Activated T-helper 1 cell treated with Interleukin-2 at 50 U/mL for 16 hours (primary cell): Measurements from ENCODE around the gene GABBR2.

Experiments
- DNase-seq: peaks from one replicate; pipeline ENCODE4 v3.0.0-alpha.2; 2020; ENCODE audit warnings: low read depth

GABBR2 gene

GRCh38 chr9:98720402-98720801 lies 11.7 kb upstream of the GABBR2 start:
- no peak for DNase-seq

- no peak for DNase-seq
Observed at GRCh38 chr9:98719055-98719454, 10.3 kb upstream of the GABBR2 start.

- DNase-seq, result no peak
Observed at GRCh38 chr9:98714833-98715232, 6.1 kb upstream of the GABBR2 start.

GRCh38 chr9:98712987-98713386 lies 4.3 kb upstream of the GABBR2 start:
- DNase-seq, result no peak

- no peak for DNase-seq
Observed at GRCh38 chr9:98709968-98710965, 1.5 kb upstream of the GABBR2 start.

GRCh38 chr9:98708103-98708932 lies 417 bp downstream of the GABBR2 start:
- DNase-seq, result no peak

GRCh38 chr9:98707166-98708102 lies 1.3 kb downstream of the GABBR2 start:
- DNase-seq, result no peak

- DNase-seq, result no peak
Observed at GRCh38 chr9:98706651-98707165, 2.0 kb downstream of the GABBR2 start.

GRCh38 chr9:98702835-98703380 lies 5.8 kb downstream of the GABBR2 start:
- DNase-seq, result no peak

- DNase-seq, result no peak
Observed at GRCh38 chr9:98702340-98702739, 6.4 kb downstream of the GABBR2 start.

GRCh38 chr9:98701576-98701975 lies 7.2 kb downstream of the GABBR2 start:
- no peak for DNase-seq

- DNase-seq, result no peak
Observed at GRCh38 chr9:98700801-98701200, 7.9 kb downstream of the GABBR2 start.

GRCh38 chr9:98698856-98699255 lies 9.9 kb downstream of the GABBR2 start:
- no peak for DNase-seq

- DNase-seq, result no peak
Observed at GRCh38 chr9:98694943-98695342, 13.8 kb downstream of the GABBR2 start.

GRCh38 chr9:98692392-98692791 lies 16.3 kb downstream of the GABBR2 start:
- DNase-seq, result no peak

GRCh38 chr9:98691890-98692289 lies 16.8 kb downstream of the GABBR2 start:
- DNase-seq, result no peak

GRCh38 chr9:98690686-98691085 lies 18.0 kb downstream of the GABBR2 start:
- DNase-seq, result no peak

- no peak for DNase-seq
Observed at GRCh38 chr9:98688710-98689495, 19.8 kb downstream of the GABBR2 start.

GRCh38 chr9:98687911-98688310 lies 20.8 kb downstream of the GABBR2 start:
- DNase-seq, result no peak
